H9 (cell line): ENCODE measurements around the gene EPYC. TPM values are rescaled to one million over a fixed set of nuclear protein-coding genes. Genes with fewer than 3 reads are reported as not detected.

ENCODE experiments used
- DNase-seq: peaks from one replicate; pipeline ENCODE4 v3.0.0-alpha.2; 2017
- H2AFZ ChIP-seq: one replicate; pipeline ENCODE4 v1.6.1; 2013; ENCODE audit warnings: mild to moderate bottlenecking, low read length, control low read depth, moderate library complexity
- H2AK5ac ChIP-seq: 2 replicates; pipeline ENCODE4 v1.6.1; 2013; ENCODE audit warnings: low read length, control low read depth, mixed read lengths; ENCODE audit not compliant: insufficient read length
- H2BK120ac ChIP-seq: one replicate; pipeline ENCODE4 v1.6.1; 2013; ENCODE audit warnings: low read depth, mild to moderate bottlenecking, low read length, control low read depth, inconsistent platforms; ENCODE audit not compliant: poor library complexity, severe bottlenecking
- H2BK12ac ChIP-seq: 2 replicates; pipeline ENCODE4 v1.6.1; 2013; ENCODE audit warnings: low read length, control low read depth, mixed read lengths, low read depth; ENCODE audit not compliant: insufficient read length
- H2BK15ac ChIP-seq: 2 replicates; pipeline ENCODE4 v1.6.1; 2013; ENCODE audit warnings: low read depth, low read length, control low read depth
- H2BK20ac ChIP-seq: one replicate; pipeline ENCODE4 v1.6.1; 2013; ENCODE audit warnings: low read depth, mild to moderate bottlenecking, low read length, control low read depth, inconsistent platforms; ENCODE audit not compliant: poor library complexity, severe bottlenecking
- H2BK5ac ChIP-seq: 2 replicates; pipeline ENCODE4 v1.6.1; 2013; ENCODE audit warnings: low read length, control low read depth, mixed read lengths; ENCODE audit not compliant: insufficient read length
- H3K14ac ChIP-seq: 2 replicates; pipeline ENCODE4 v1.6.1; 2013; ENCODE audit warnings: low read length, control low read depth; ENCODE audit not compliant: insufficient read depth
- H3K18ac ChIP-seq: 2 replicates; pipeline ENCODE4 v1.6.1; 2013; ENCODE audit warnings: low read depth, mild to moderate bottlenecking, mixed read lengths, low read length, control low read depth; ENCODE audit not compliant: insufficient read length
- H3K23ac ChIP-seq: 2 replicates; pipeline ENCODE4 v1.6.1; 2013; ENCODE audit warnings: low read length, control low read depth, mixed read lengths, low read depth; ENCODE audit not compliant: insufficient read length
- H3K23me2 ChIP-seq: 2 replicates; pipeline ENCODE4 v1.6.1; 2013; ENCODE audit warnings: low read depth, mild to moderate bottlenecking, mixed read lengths, low read length, control low read depth; ENCODE audit not compliant: insufficient read length, poor library complexity, severe bottlenecking
- H3K27ac ChIP-seq: 2 replicates; pipeline ENCODE4 v1.5.1; 2013; ENCODE audit warnings: low read length, control low read depth, mixed read lengths, low read depth; ENCODE audit not compliant: insufficient read length
- H3K27me3 ChIP-seq: 2 replicates; pipeline ENCODE4 v1.6.1; 2013; ENCODE audit warnings: low read length, control low read depth, inconsistent platforms; ENCODE audit not compliant: insufficient read depth
- H3K4ac ChIP-seq: 2 replicates; pipeline ENCODE4 v1.6.1; 2013; ENCODE audit warnings: low read depth, mild to moderate bottlenecking, control low read depth, inconsistent platforms, low read length, moderate library complexity
- H3K4me1 ChIP-seq: 2 replicates; pipeline ENCODE4 v1.6.1; 2013; ENCODE audit warnings: low read length, control low read depth, inconsistent platforms; ENCODE audit not compliant: insufficient read depth
- H3K4me2 ChIP-seq: 2 replicates; pipeline ENCODE4 v1.6.1; 2013; ENCODE audit warnings: low read length, control low read depth, mixed read lengths; ENCODE audit not compliant: insufficient read length, insufficient read depth
- H3K56ac ChIP-seq: 2 replicates; pipeline ENCODE4 v1.6.1; 2013; ENCODE audit warnings: low read depth, mild to moderate bottlenecking, mixed read lengths, low read length, control low read depth; ENCODE audit not compliant: insufficient read length
- H3K79me1 ChIP-seq: 2 replicates; pipeline ENCODE4 v1.6.1; 2013; ENCODE audit warnings: low read depth, mild to moderate bottlenecking, moderate library complexity, low read length, control low read depth, inconsistent platforms; ENCODE audit not compliant: insufficient read depth, poor library complexity, severe bottlenecking
- H3K79me2 ChIP-seq: 2 replicates; pipeline ENCODE4 v1.6.1; 2013; ENCODE audit warnings: low read length, control low read depth, inconsistent platforms; ENCODE audit not compliant: insufficient read depth
- H3K9ac ChIP-seq: 2 replicates; pipeline ENCODE4 v1.6.1; 2013; ENCODE audit warnings: low read length, control low read depth, mixed read lengths; ENCODE audit not compliant: insufficient read length; ENCODE audit errors: extremely low read depth
- H3K9me3 ChIP-seq: one replicate; pipeline ENCODE4 v1.6.1; 2013; ENCODE audit warnings: low read depth, low read length, inconsistent platforms; ENCODE audit not compliant: control insufficient read depth
- H3T11ph ChIP-seq: one replicate; pipeline ENCODE4 v1.6.1; 2013; ENCODE audit warnings: mild to moderate bottlenecking, low read length, control low read depth, inconsistent platforms
- H4K20me1 ChIP-seq: one replicate; pipeline ENCODE4 v1.6.1; 2013; ENCODE audit not compliant: control insufficient read depth, insufficient read length, insufficient read depth
- H4K5ac ChIP-seq: 2 replicates; pipeline ENCODE4 v1.6.1; 2013; ENCODE audit warnings: low read depth, mild to moderate bottlenecking, mixed read lengths, low read length, control low read depth; ENCODE audit not compliant: insufficient read length
- H4K8ac ChIP-seq: replicated peaks from 2 replicates; pipeline ENCODE4 v1.6.1; 2013; ENCODE audit warnings: low read length, control low read depth, mixed read lengths, low read depth; ENCODE audit not compliant: insufficient read length
- H4K91ac ChIP-seq: 2 replicates; pipeline ENCODE4 v1.6.1; 2013; ENCODE audit warnings: low read depth, mild to moderate bottlenecking, moderate library complexity, mixed read lengths, low read length, control low read depth; ENCODE audit not compliant: insufficient read length
- H3K27ac Mint-ChIP-seq, 3 experiments: 2 replicates in 2 of 3; 3 replicates in 1 of 3; pipeline ENCODE4 v1.8.0; 2020 to 2021; ENCODE audit warnings: mixed read lengths in 3 of 3, mild to moderate bottlenecking in 1 of 3, moderate library complexity in 1 of 3
- H3K27me3 Mint-ChIP-seq: 2 replicates; pipeline ENCODE4 v1.8.0; 2021; ENCODE audit warnings: low read depth, mild to moderate bottlenecking, moderate library complexity, mixed read lengths
- H3K36me3 Mint-ChIP-seq, 3 experiments: 2 replicates in 2 of 3; 3 replicates in 1 of 3; pipeline ENCODE4 v1.8.0; 2020 to 2021; ENCODE audit warnings: low read depth in 3 of 3, mixed read lengths in 3 of 3; ENCODE audit not compliant: insufficient read depth in 1 of 3
- H3K4me1 Mint-ChIP-seq, 2 experiments: 2 replicates each; pipeline ENCODE4 v1.8.0; 2020; ENCODE audit warnings: mixed read lengths in 2 of 2
- H3K4me3 Mint-ChIP-seq, 2 experiments: 2 replicates in 1 of 2; 3 replicates in 1 of 2; pipeline ENCODE4 v1.8.0; 2020 to 2021; ENCODE audit warnings: mild to moderate bottlenecking in 2 of 2, mixed read lengths in 2 of 2, moderate library complexity in 1 of 2
- H3K9me3 Mint-ChIP-seq, 2 experiments: 2 replicates in 1 of 2; 3 replicates in 1 of 2; pipeline ENCODE4 v1.8.0; 2020; ENCODE audit warnings: mild to moderate bottlenecking in 2 of 2, mixed read lengths in 2 of 2, moderate library complexity in 1 of 2
- WGBS: extraction: QIAGEN DNeasy Blood & Tissue Kit; methylation state at CpG from one replicate; pipeline ENCODE4 v1.1.7; 2013; ENCODE audit warnings: missing lambda C conversion rate, low lambda C conversion rate, mixed read lengths; ENCODE audit not compliant: insufficient read length; ENCODE audit errors: extremely low coverage; 5-methylcytosine and 5-hydroxymethylcytosine counted together
- total RNA-seq: library from RNA; stranded (reverse); gene quantifications from 2 replicates; pipeline ENCODE4 v1.2.1, GENCODE V29; 2021
- TF ChIP-seq, protein P1 (sequence below): fragments of 200-600 bp; sonication (generic); conservative IDR thresholded peaks from 3 replicates; pipeline ENCODE4 v1.8.0; 2021; ENCODE audit warnings: antibody characterized with exemption, mild to moderate bottlenecking

The EPYC gene
- total RNA-seq, 1 experiment from 2014 or later = not detected

DNA sequence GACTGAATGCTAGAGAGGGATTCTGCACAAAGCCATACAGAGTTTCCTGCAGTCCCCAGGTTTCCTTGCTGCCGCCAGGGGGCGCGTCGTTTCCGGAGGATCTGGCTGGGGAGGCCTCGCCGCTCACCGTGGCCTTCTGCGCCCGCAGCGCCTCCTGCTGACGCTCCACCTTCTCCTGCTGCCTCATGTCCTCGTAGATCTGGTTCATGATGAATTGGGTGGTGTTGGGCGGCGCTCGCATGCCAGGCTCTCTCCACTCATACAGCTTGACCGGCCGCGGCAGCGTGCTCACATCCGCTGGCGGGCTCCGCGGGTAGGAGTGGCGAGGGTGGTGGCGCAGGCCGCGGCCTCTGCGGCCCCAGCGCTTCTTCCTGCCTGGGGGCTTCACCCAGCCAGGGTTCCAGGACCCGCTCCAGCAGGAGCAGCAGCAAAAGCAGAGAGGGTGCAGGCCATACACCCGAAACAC is 50.8 kb downstream of the EPYC start:
- Histone ChIP-seq H3K79me2 (no peaks in the 10 kb centered on the region), H4K91ac (no peak overlapping the region), H3K4ac (no peak overlapping the region), H4K20me1 (no peaks in the 10 kb centered on the region), H3K4me2 (no peak overlapping the region), H3K23me2 (no peaks in the 10 kb centered on the region), H4K5ac (no peak overlapping the region), H3K27ac (no peak overlapping the region), H2AFZ (no peak overlapping the region), H3K9ac (no peak overlapping the region), H2BK15ac (no peak overlapping the region), H2AK5ac (no peak overlapping the region), H3K9me3 (no peaks in the 10 kb centered on the region), H3T11ph (no peak overlapping the region), H3K79me1 (no peaks in the 10 kb centered on the region), H2BK12ac (no peak overlapping the region), H3K56ac (no peak overlapping the region), H4K8ac (no peak overlapping the region), H2BK5ac (no peak overlapping the region), H3K23ac (no peak overlapping the region), H3K18ac (no peak overlapping the region), H3K27me3 (no peaks in the 10 kb centered on the region), H3K4me1 (no peaks in the 10 kb centered on the region), H2BK120ac (no peak overlapping the region), H2BK20ac (no peak overlapping the region), H3K14ac (no peak overlapping the region)
- TF ChIP-seq, protein P1, sequence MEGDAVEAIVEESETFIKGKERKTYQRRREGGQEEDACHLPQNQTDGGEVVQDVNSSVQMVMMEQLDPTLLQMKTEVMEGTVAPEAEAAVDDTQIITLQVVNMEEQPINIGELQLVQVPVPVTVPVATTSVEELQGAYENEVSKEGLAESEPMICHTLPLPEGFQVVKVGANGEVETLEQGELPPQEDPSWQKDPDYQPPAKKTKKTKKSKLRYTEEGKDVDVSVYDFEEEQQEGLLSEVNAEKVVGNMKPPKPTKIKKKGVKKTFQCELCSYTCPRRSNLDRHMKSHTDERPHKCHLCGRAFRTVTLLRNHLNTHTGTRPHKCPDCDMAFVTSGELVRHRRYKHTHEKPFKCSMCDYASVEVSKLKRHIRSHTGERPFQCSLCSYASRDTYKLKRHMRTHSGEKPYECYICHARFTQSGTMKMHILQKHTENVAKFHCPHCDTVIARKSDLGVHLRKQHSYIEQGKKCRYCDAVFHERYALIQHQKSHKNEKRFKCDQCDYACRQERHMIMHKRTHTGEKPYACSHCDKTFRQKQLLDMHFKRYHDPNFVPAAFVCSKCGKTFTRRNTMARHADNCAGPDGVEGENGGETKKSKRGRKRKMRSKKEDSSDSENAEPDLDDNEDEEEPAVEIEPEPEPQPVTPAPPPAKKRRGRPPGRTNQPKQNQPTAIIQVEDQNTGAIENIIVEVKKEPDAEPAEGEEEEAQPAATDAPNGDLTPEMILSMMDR = peak; percentile 94
- H3K4me3 Mint-ChIP-seq = no peak overlapping the region
- no peaks in the 10 kb centered on the region; the same call in none of the 2 replicates for H3K27me3 Mint-ChIP-seq
- peaks cover 0 to 2% of the 10 kb centered on the region in 2 experiments; a peak in 2 of 4 replicates for H3K4me1 Mint-ChIP-seq
- no peak overlapping the region for H3K27ac Mint-ChIP-seq
- DNase-seq = peak; percentile 97
- H3K9me3 Mint-ChIP-seq = no peaks in the 10 kb centered on the region; a peak in 1 of 5 replicates
- WGBS = no CpG with 5 or more reads among the region's 32 CpGs
- H3K36me3 Mint-ChIP-seq = no peaks in the 10 kb centered on the region
